ENCODE measurements around the gene ANP32E.

The ANP32E gene

DNA sequence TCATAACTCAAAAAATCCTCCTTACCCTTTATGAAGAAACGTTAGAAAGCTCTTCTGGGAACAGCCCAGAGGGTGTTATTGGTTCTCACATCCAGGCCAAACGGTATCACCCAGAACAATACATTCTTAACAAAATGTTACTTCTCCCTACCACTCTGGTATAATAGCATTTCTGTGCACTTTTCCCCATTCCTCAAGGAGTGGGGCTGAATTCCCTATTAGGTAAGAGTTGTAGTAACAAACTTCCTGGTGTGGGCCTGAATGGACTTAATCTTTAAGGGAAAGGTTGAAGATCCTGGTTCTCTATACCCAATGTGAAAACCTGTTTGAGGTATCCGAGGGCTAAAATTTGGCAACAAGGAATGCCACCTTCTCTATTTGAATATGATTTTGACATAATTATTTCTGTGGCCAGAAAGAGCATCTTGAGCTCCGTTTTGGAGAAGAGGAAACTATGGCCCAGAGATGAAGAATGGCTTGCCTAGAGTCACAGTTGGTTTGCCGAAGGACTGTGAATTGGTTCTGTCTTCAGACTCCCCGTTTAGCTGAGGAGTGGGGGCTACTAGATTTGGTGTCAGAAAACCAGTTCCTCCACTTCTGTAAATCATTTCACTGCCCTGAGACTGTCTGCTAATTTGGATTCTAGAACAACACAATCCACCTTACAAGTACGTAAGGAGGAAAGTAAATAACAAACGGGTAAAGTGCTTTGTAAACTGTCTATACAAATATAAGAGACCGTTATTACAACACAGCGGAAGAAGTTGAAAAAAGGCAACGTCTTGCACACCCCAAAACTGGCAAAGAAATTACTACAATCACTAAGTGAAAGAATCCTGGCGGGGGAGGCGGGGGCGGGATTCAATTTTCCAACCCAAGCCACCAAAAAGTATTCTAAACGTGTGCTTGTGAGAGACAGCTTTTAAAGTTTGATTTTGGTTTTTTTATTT is 2.3 kb downstream of the ANP32E start:
- TF ChIP-seq EGR1 (IDR thresholded peaks at IDR 0.05) = peak; percentile 54; the same call in 1 of the 2 replicates
- TF ChIP-seq, protein P1, sequence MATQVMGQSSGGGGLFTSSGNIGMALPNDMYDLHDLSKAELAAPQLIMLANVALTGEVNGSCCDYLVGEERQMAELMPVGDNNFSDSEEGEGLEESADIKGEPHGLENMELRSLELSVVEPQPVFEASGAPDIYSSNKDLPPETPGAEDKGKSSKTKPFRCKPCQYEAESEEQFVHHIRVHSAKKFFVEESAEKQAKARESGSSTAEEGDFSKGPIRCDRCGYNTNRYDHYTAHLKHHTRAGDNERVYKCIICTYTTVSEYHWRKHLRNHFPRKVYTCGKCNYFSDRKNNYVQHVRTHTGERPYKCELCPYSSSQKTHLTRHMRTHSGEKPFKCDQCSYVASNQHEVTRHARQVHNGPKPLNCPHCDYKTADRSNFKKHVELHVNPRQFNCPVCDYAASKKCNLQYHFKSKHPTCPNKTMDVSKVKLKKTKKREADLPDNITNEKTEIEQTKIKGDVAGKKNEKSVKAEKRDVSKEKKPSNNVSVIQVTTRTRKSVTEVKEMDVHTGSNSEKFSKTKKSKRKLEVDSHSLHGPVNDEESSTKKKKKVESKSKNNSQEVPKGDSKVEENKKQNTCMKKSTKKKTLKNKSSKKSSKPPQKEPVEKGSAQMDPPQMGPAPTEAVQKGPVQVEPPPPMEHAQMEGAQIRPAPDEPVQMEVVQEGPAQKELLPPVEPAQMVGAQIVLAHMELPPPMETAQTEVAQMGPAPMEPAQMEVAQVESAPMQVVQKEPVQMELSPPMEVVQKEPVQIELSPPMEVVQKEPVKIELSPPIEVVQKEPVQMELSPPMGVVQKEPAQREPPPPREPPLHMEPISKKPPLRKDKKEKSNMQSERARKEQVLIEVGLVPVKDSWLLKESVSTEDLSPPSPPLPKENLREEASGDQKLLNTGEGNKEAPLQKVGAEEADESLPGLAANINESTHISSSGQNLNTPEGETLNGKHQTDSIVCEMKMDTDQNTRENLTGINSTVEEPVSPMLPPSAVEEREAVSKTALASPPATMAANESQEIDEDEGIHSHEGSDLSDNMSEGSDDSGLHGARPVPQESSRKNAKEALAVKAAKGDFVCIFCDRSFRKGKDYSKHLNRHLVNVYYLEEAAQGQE (IDR thresholded peaks at IDR 0.05; ENCODE audit: low read depth) = no peak

DNA sequence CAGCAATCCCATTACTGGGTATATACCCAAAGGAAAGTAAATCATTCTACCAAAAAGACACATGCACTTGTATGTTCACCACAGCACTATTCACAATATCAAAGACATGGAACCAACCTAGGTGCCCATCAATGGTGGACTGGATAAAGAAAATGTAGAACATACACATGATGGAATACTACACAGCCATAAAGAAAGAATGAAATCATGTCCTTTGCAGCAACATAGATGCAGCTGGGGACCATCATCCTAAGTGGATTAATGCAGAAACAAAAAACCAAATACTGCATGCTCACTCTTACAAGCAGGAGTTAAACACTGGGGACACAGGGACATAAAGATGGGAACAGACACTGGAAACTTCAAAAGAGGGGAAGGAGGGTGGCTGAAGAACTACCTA is 8.7 kb downstream of the ANP32E start:
- TF ChIP-seq TAF1 (IDR thresholded peaks at IDR 0.05; ENCODE audit: low read depth) = no peak
- TF ChIP-seq EGR1 (IDR thresholded peaks at IDR 0.05) = no peak
- TF ChIP-seq RAD21 (IDR thresholded peaks at IDR 0.05; ENCODE audit: low read depth) = no peak
- TF ChIP-seq TEAD4 (IDR thresholded peaks at IDR 0.05) = no peak
- TF ChIP-seq, protein P1 (IDR thresholded peaks at IDR 0.05; ENCODE audit: low read depth) = no peak
- no peak for TF ChIP-seq ZBTB7A (IDR thresholded peaks at IDR 0.05; ENCODE audit: low read depth)
- no peak for TF ChIP-seq NFIC (IDR thresholded peaks at IDR 0.05)
- TF ChIP-seq, protein P2, sequence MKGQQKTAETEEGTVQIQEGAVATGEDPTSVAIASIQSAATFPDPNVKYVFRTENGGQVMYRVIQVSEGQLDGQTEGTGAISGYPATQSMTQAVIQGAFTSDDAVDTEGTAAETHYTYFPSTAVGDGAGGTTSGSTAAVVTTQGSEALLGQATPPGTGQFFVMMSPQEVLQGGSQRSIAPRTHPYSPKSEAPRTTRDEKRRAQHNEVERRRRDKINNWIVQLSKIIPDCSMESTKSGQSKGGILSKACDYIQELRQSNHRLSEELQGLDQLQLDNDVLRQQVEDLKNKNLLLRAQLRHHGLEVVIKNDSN (IDR thresholded peaks at IDR 0.05) = no peak
- TF ChIP-seq TCF12 (IDR thresholded peaks at IDR 0.05; ENCODE audit: low read depth) = no peak
- TF ChIP-seq CEBPB (IDR thresholded peaks at IDR 0.05) = no peak
- no peak for TF ChIP-seq CREB1 (IDR thresholded peaks at IDR 0.05; ENCODE audit: low read depth)

DNA sequence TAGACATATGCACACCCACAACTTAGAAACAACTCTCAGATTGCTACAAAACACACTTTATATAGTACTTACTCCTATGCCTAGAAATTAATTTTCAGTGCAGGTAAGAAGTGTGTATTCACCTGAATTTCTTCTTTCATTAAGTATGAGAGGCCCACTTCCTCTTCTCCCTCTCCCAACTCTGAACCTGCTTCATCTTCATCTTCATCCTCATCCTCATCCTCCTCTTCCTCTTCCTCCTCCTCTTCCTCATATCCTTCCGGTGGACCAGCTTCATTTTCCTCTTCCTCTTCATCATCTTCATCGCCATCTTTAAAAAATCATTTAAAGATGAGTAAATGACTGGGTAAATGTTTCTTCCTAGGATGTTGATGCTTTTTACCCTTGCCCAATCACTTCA is 9.4 kb downstream of the ANP32E start:
- no peak for TF ChIP-seq TCF12 (IDR thresholded peaks at IDR 0.05; ENCODE audit: low read depth)

DNA sequence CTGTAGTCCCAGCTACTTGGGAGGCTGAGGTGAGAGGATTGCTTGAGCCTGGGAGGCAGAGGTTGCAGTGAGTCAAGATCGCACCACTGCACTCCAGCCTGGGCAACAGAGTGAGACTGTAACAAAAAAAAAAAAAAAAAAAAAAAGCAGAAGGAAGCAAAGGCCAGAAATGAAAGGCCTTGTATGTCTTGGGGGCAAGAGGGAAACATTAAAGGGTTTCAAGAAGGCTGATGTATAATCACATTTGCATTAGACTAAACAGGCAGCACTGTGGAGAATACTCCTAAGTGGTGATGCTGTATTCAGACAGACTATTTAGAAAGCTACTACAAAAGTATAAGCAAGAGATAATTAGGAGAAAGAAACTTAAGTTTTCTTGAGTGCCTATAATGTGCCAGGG is 10.4 kb downstream of the ANP32E start:
- TF ChIP-seq NFIC (IDR thresholded peaks at IDR 0.05) = no peak
- TF ChIP-seq TEAD4 (IDR thresholded peaks at IDR 0.05) = no peak
- TF ChIP-seq TCF12 (IDR thresholded peaks at IDR 0.05; ENCODE audit: low read depth) = no peak
- TF ChIP-seq, protein P2 (IDR thresholded peaks at IDR 0.05) = no peak
- TF ChIP-seq, protein P3, sequence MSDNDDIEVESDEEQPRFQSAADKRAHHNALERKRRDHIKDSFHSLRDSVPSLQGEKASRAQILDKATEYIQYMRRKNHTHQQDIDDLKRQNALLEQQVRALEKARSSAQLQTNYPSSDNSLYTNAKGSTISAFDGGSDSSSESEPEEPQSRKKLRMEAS (IDR thresholded peaks at IDR 0.05) = no peak

DNA sequence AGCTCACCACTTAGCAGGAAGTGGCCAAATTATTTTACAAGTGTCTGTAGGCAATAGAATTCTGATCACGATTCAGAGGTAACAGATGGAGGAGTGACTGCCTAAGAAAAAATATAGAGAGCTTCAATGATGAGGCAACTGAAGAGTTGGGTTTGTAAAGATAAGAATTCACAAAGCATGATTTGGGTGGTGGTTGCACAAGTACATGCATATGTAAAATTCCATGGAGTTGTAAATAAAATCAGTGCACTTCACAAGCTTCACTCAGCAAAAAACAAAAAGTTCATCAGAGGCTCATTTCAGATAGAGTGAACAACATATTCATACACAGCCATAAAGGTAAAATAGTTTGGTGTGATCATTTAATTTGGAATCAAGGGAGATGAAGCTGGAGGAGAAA is 10.9 kb downstream of the ANP32E start:
- TF ChIP-seq TEAD4 (IDR thresholded peaks at IDR 0.05) (no peak), CEBPB (IDR thresholded peaks at IDR 0.05) (no peak), CREB1 (IDR thresholded peaks at IDR 0.05; ENCODE audit: low read depth) (no peak), TCF12 (IDR thresholded peaks at IDR 0.05; ENCODE audit: low read depth) (no peak), EP300 (IDR thresholded peaks at IDR 0.05; ENCODE audit: borderline replicate concordance) (no peak), ZBTB7A (IDR thresholded peaks at IDR 0.05; ENCODE audit: low read depth) (no peak), RAD21 (IDR thresholded peaks at IDR 0.05; ENCODE audit: low read depth) (no peak), EGR1 (IDR thresholded peaks at IDR 0.05) (no peak), TAF1 (IDR thresholded peaks at IDR 0.05; ENCODE audit: low read depth) (no peak), YY1 (IDR thresholded peaks at IDR 0.05; ENCODE audit: low read depth) (no peak)
- TF ChIP-seq, protein P1 (IDR thresholded peaks at IDR 0.05; ENCODE audit: low read depth) = no peak
- TF ChIP-seq, protein P2 (IDR thresholded peaks at IDR 0.05) = no peak
- TF ChIP-seq, protein P3 (IDR thresholded peaks at IDR 0.05) = no peak
